ENCODE results near the gene C19orf67. TPM values are rescaled to one million over a fixed set of nuclear protein-coding genes. Genes with fewer than 3 reads are reported as not detected.

Gene C19orf67
- total RNA-seq (ENCODE audit: low replicate concordance) = not detected in 2 replicates
- long read RNA-seq = 0 reads

GRCh38 chr19:14085309-14085995 is at the start of gene C19orf67:
TSS of gene C19orf67 (minus strand) at chr19:14085783. CDS start at chr19:14085627, 156 bp downstream.
- DNase-seq (ENCODE audit: extremely low spot score, unreplicated experiment) = no peak
- Mint-ChIP-seq H3K27ac (peak within 1 kb of the TSS; percentile 71), H3K27me3 (no peaks in the 10 kb centered on the region), H3K9me3 (no peaks in the 10 kb centered on the region), H3K4me1 (ENCODE audit: unreplicated experiment) (peaks cover 10% of the 10 kb centered on the region), H3K4me3 (peak within 1 kb of the TSS; percentile 9), H3K36me3 (peaks cover 8% of the 10 kb centered on the region)
- no peak for TF ChIP-seq CTCF (conservative IDR thresholded peaks at IDR 0.05)

GRCh38 chr19:14135355-14135754 is 49.8 kb upstream of the C19orf67 start:
- H3K9me3 Mint-ChIP-seq = no peaks in the 10 kb centered on the region

GRCh38 chr19:14127929-14128509 is 42.4 kb upstream of the C19orf67 start:
- no peak for DNase-seq (ENCODE audit: extremely low spot score, unreplicated experiment)
- Mint-ChIP-seq H3K9me3 (no peaks in the 10 kb centered on the region), H3K4me3 (no peak overlapping the region), H3K27me3 (no peaks in the 10 kb centered on the region), H3K4me1 (ENCODE audit: unreplicated experiment) (no peaks in the 10 kb centered on the region), H3K36me3 (peaks cover 1% of the 10 kb centered on the region), H3K27ac (no peak overlapping the region)
- TF ChIP-seq CTCF (conservative IDR thresholded peaks at IDR 0.05) = no peak

More at GRCh38 chr19:14135355-14135754, 49.8 kb upstream of the C19orf67 start:
- peak overlapping the region; percentile 94 for H3K4me3 Mint-ChIP-seq
- no peaks in the 10 kb centered on the region for H3K36me3 Mint-ChIP-seq
- peak overlapping the region; percentile 29 for H3K27ac Mint-ChIP-seq
- no peaks in the 10 kb centered on the region for H3K27me3 Mint-ChIP-seq
- no peak for TF ChIP-seq CTCF (conservative IDR thresholded peaks at IDR 0.05)
- DNase-seq (ENCODE audit: extremely low spot score, unreplicated experiment) = no peak
- peaks cover 32% of the 10 kb centered on the region for H3K4me1 Mint-ChIP-seq (ENCODE audit: unreplicated experiment)

- no peaks in the 10 kb centered on the region for H3K27me3 Mint-ChIP-seq
- H3K27ac Mint-ChIP-seq = no peak overlapping the region
- H3K36me3 Mint-ChIP-seq = peaks cover 3% of the 10 kb centered on the region
- H3K9me3 Mint-ChIP-seq = no peaks in the 10 kb centered on the region
- no peak for TF ChIP-seq CTCF (conservative IDR thresholded peaks at IDR 0.05)
- H3K4me1 Mint-ChIP-seq (ENCODE audit: unreplicated experiment) = no peaks in the 10 kb centered on the region
- no peak overlapping the region for H3K4me3 Mint-ChIP-seq
- DNase-seq (ENCODE audit: extremely low spot score, unreplicated experiment) = no peak
These were observed 41.6 kb upstream of the C19orf67 start for GRCh38 chr19:14127176-14127575.

- Mint-ChIP-seq H3K36me3 (peaks cover 3% of the 10 kb centered on the region), H3K27ac (no peak overlapping the region)
These were observed 37.3 kb upstream of the C19orf67 start for GRCh38 chr19:14122924-14123323.

More at GRCh38 chr19:14122924-14123323, 37.3 kb upstream of the C19orf67 start:
- no peaks in the 10 kb centered on the region for H3K9me3 Mint-ChIP-seq
- TF ChIP-seq CTCF (conservative IDR thresholded peaks at IDR 0.05) = no peak
- H3K27me3 Mint-ChIP-seq = no peaks in the 10 kb centered on the region
- no peak overlapping the region for H3K4me3 Mint-ChIP-seq
- DNase-seq (ENCODE audit: extremely low spot score, unreplicated experiment) = no peak
- H3K4me1 Mint-ChIP-seq (ENCODE audit: unreplicated experiment) = peaks cover 9% of the 10 kb centered on the region
